Endodermal cell (in vitro differentiated cells): ENCODE measurements around the gene MMP21. TPM values are rescaled to one million over a fixed set of nuclear protein-coding genes. Genes with fewer than 3 reads are reported as not detected.

Experiments
- DNase-seq: peaks from one replicate; pipeline ENCODE4 v3.0.0-alpha.2; 2017
- H3K27ac ChIP-seq: 2 replicates; pipeline ENCODE4 v1.5.1; 2013; ENCODE audit warnings: mild to moderate bottlenecking, low read depth, low read length, moderate library complexity
- H3K27me3 ChIP-seq: 2 replicates; pipeline ENCODE4 v1.6.1; 2013; ENCODE audit warnings: mild to moderate bottlenecking, low read length, moderate library complexity; ENCODE audit not compliant: insufficient read depth, control insufficient read depth, poor library complexity, severe bottlenecking
- H3K36me3 ChIP-seq: 2 replicates; pipeline ENCODE4 v1.7.0; 2013; ENCODE audit warnings: mild to moderate bottlenecking, low read length, moderate library complexity; ENCODE audit not compliant: control insufficient read depth, insufficient read depth
- H3K4me1 ChIP-seq: one replicate; pipeline ENCODE4 v1.7.0; 2013; ENCODE audit warnings: low read length; ENCODE audit not compliant: control insufficient read depth, insufficient read depth
- H3K4me3 ChIP-seq: 2 replicates; pipeline ENCODE4 v1.5.1; 2013; ENCODE audit warnings: mild to moderate bottlenecking, low read length, moderate library complexity
- H3K9ac ChIP-seq: 2 replicates; pipeline ENCODE4 v1.6.1; 2013; ENCODE audit warnings: mild to moderate bottlenecking, low read length, moderate library complexity; ENCODE audit not compliant: poor library complexity, severe bottlenecking; ENCODE audit errors: extremely low read depth
- H3K9me3 ChIP-seq: 2 replicates; pipeline ENCODE4 v1.6.1; 2013; ENCODE audit warnings: mild to moderate bottlenecking, low read length, moderate library complexity; ENCODE audit not compliant: control insufficient read depth
- H3K27ac Mint-ChIP-seq: 2 replicates; pipeline ENCODE4 v1.8.0; 2020; ENCODE audit warnings: mixed read lengths
- H3K27me3 Mint-ChIP-seq: 2 replicates; pipeline ENCODE4 v1.8.0; 2021; ENCODE audit warnings: mild to moderate bottlenecking, mixed read lengths; ENCODE audit not compliant: insufficient read depth
- H3K36me3 Mint-ChIP-seq: 2 replicates; pipeline ENCODE4 v1.8.0; 2020; ENCODE audit warnings: low read depth, mixed read lengths
- H3K4me1 Mint-ChIP-seq: 2 replicates; pipeline ENCODE4 v1.8.0; 2020; ENCODE audit warnings: mixed read lengths
- H3K4me3 Mint-ChIP-seq: 2 replicates; pipeline ENCODE4 v1.8.0; 2020; ENCODE audit warnings: mild to moderate bottlenecking, moderate library complexity, mixed read lengths
- H3K9me3 Mint-ChIP-seq: 2 replicates; pipeline ENCODE4 v1.8.0; 2020; ENCODE audit warnings: mild to moderate bottlenecking, mixed read lengths
- WGBS, 2 experiments: methylation state at CpG; one replicate each; pipeline versions ENCODE4 v1.1.5 to v1.1.7; 2013; ENCODE audit warnings: missing lambda C conversion rate in 2 of 2, mixed read lengths in 1 of 2; ENCODE audit not compliant: insufficient coverage in 1 of 2, insufficient read length in 1 of 2; 5-methylcytosine and 5-hydroxymethylcytosine counted together
- total RNA-seq, 2 donors: library from RNA; stranded (reverse); fragmentation: NEBNext Ultra II Directional in 1 of 2; extraction: Animal tissue kit (Norgen Biotek cat#: 25700) in 1 of 2; gene quantifications; 2 replicates in 1 of 2; 3 replicates in 1 of 2; pipeline ENCODE4 v1.2.1, GENCODE V29; 2021
- TF ChIP-seq, protein P1 (sequence below): fragments of 200-600 bp; sonication (generic); conservative IDR thresholded peaks from 2 replicates; pipeline ENCODE4 v1.5.0; 2021; ENCODE audit warnings: antibody characterized with exemption, mild to moderate bottlenecking

Gene MMP21
- total RNA-seq, 2 donors from 2014 or later, result not detected

DNA sequence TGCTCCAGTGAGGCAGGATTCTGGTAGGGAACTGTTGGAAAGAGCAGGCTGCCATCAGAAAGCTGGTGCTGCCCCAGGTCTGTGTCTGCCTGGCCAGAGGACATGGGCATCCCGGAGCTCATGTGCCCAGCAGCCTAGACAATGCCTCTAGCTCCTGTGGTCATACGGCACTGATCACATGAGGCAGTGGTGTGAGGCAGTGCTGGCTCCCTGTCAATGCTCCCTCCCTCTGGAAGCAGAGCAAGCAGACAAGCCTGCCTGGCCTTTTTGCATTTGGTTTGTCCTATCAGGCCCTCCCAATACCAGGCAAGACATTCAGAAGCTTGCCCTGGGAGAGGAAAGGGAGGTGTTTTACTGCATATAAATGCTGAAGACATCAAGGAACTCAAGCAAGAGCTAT is 19.5 kb upstream of the MMP21 start:
- Histone ChIP-seq H3K9me3 (no peaks in the 10 kb centered on the region), H3K9ac (no peak overlapping the region), H3K27me3 (no peaks in the 10 kb centered on the region), H3K36me3 (peaks cover 31% of the 10 kb centered on the region), H3K4me3 (no peak overlapping the region), H3K4me1 (peaks cover 5% of the 10 kb centered on the region), H3K27ac (no peak overlapping the region)
- Mint-ChIP-seq H3K9me3 (no peaks in the 10 kb centered on the region), H3K4me1 (peaks cover 9% of the 10 kb centered on the region), H3K27ac (no peak overlapping the region), H3K36me3 (peaks cover 36% of the 10 kb centered on the region), H3K27me3 (no peaks in the 10 kb centered on the region), H3K4me3 (no peak overlapping the region)
- 96 to 100% methylated on average over 1 to 2 of the region's 2 CpGs for WGBS, 2 experiments
- TF ChIP-seq, protein P1, sequence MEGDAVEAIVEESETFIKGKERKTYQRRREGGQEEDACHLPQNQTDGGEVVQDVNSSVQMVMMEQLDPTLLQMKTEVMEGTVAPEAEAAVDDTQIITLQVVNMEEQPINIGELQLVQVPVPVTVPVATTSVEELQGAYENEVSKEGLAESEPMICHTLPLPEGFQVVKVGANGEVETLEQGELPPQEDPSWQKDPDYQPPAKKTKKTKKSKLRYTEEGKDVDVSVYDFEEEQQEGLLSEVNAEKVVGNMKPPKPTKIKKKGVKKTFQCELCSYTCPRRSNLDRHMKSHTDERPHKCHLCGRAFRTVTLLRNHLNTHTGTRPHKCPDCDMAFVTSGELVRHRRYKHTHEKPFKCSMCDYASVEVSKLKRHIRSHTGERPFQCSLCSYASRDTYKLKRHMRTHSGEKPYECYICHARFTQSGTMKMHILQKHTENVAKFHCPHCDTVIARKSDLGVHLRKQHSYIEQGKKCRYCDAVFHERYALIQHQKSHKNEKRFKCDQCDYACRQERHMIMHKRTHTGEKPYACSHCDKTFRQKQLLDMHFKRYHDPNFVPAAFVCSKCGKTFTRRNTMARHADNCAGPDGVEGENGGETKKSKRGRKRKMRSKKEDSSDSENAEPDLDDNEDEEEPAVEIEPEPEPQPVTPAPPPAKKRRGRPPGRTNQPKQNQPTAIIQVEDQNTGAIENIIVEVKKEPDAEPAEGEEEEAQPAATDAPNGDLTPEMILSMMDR, result no peak
- DNase-seq, result no peak

DNA sequence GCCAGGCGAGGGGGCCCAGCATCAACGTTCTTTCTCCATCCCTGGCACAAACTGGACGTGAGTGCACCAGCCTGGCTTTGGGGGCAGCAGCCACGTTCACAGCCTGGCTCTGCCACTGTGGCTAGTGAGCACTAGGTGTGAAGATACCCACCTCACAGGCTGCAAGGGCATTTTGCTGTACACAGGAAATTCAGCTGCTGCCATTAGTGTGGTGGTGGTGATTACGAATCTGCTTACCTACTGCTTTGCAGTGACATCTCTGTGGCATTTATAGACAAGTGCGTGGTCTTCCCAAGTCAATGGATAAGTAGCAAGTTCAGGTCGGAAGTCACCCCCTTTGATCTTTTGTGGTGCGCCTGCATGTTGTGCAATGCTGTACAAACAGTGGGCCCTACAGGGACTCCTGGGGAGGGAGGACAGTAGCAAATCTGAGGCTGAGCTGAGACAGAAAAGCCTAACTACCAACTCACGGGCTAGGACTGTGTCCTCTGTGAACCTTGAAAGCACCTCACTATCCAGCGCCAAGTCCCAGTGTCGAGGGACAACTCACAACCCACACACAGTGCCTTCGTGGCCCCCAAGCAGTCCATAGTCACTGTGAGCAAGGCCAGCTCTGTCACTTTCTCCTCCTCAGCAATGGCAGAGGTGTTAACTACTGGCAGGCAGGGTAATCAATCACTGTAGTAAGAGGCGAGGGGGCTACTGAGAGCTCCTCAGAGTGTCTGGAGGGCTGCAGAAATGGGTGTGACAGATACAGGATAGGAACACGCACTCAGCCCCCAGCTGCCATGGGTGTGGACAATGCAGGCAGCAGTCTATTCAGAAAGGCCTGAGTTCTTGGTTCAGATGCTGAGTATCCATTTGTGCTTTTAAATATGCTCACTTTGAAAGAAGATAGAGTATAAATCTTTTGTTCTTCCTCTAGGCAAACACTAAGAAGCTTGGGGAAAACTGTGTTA is 17.0 kb upstream of the MMP21 start:
- H3K4me3 Mint-ChIP-seq, result no peak overlapping the region
- peaks cover 9% of the 10 kb centered on the region for H3K4me1 Mint-ChIP-seq
- no peak overlapping the region for H3K27ac Mint-ChIP-seq
- peaks cover 35% of the 10 kb centered on the region for H3K36me3 Mint-ChIP-seq
- Histone ChIP-seq H3K27me3 (no peaks in the 10 kb centered on the region), H3K4me1 (no peaks in the 10 kb centered on the region), H3K9me3 (no peaks in the 10 kb centered on the region), H3K27ac (no peak overlapping the region), H3K36me3 (peaks cover 34% of the 10 kb centered on the region), H3K9ac (no peak overlapping the region), H3K4me3 (no peak overlapping the region)
- TF ChIP-seq, protein P1, result no peak
- 92 to 93% methylated on average over 10 to 14 of the region's 14 CpGs for WGBS, 2 experiments
- H3K9me3 Mint-ChIP-seq, result no peaks in the 10 kb centered on the region
- H3K27me3 Mint-ChIP-seq, result no peaks in the 10 kb centered on the region
- no peak for DNase-seq

DNA sequence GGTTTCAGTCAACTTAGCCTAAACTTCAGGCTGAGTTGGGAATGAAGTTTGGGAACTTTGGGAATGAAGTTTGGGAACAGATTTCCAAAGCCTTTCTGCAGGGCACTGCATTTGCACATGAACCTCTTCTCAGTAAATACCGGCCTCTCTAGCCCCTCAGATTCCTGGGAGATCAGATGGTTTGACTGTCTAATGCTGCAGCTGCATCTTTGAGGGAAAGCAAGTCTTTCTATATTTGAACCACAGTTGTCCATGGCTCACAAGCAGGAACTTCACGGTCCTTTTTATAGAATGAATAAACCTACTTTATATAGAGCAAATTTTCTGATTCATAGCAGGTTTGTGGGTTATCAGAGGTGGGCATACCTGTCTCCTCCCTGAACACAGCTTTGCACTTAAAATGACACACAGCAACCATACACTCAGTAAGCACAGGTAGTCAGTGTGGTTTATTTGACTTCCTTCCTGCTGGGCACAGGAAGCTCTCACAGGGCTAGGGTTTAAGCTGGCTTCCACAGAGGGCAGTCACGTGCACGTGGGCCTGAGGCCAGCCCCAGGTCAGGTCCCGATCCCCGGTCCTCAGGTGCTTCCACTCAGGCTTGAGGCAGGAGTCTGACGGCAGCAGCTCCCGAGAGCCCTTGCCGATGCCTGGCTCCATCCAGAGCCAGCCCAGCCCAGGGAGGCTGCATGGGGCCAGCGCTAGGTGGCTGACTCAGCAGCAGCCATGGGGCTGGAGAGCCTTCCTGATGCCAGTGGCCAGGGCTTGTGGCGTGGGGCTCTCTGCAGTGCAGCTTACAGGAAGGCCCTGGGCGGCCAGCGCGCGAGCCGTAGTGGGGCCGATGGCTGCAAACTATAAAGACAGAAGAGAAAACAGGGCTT is 12.8 kb upstream of the MMP21 start:
- H3K27ac Mint-ChIP-seq, result peak overlapping the region; percentile 58
- peaks cover 12% of the 10 kb centered on the region for H3K4me1 Mint-ChIP-seq
- H3K36me3 Mint-ChIP-seq, result peaks cover 16% of the 10 kb centered on the region
- no peaks in the 10 kb centered on the region for H3K4me1 ChIP-seq
- H3K27me3 Mint-ChIP-seq, result no peaks in the 10 kb centered on the region
- no peak overlapping the region for H3K27ac ChIP-seq
- H3K9ac ChIP-seq, result no peak overlapping the region
- H3K36me3 ChIP-seq, result peaks cover 19% of the 10 kb centered on the region
- no peaks in the 10 kb centered on the region for H3K9me3 ChIP-seq
- H3K9me3 Mint-ChIP-seq, result no peaks in the 10 kb centered on the region
- H3K4me3 Mint-ChIP-seq, result no peak overlapping the region
- WGBS, 2 experiments, result 88 to 98% methylated on average over 14 to 16 of the region's 17 CpGs
- peak; percentile 68 for DNase-seq
- TF ChIP-seq, protein P1, result no peak
- H3K4me3 ChIP-seq, result no peak overlapping the region
- no peaks in the 10 kb centered on the region for H3K27me3 ChIP-seq
